CD4-positive, alpha-beta T cell treated with Interleukin-21 for 1 hour (primary cell): Measurements from ENCODE around the gene SCEL.

Experiments
- DNase-seq: peaks from one replicate; pipeline ENCODE4 v3.0.0-alpha.2; 2020

The SCEL gene

GRCh38 chr13:77687799-77688198 is 152.3 kb downstream of the SCEL start:
- no peak for DNase-seq

GRCh38 chr13:77691871-77692270 is 156.4 kb downstream of the SCEL start:
- no peak for DNase-seq

- no peak for DNase-seq
Observed at GRCh38 chr13:77692746-77693448, 157.4 kb downstream of the SCEL start.

GRCh38 chr13:77693449-77693940 is 158.0 kb downstream of the SCEL start:
- no peak for DNase-seq
